Neuronal stem cell (in vitro differentiated cells): Measurements from ENCODE around the gene ATG2A.

Experiments
- DNase-seq: peaks from one replicate; pipeline ENCODE4 v3.0.0-alpha.2; 2013; ENCODE audit warnings: low spot score
- H2AFZ ChIP-seq: one replicate; pipeline ENCODE4 v1.6.1; 2013; ENCODE audit warnings: mild to moderate bottlenecking, low read length, inconsistent platforms
- H2AK5ac ChIP-seq: 2 replicates; pipeline ENCODE4 v1.6.1; 2013; ENCODE audit warnings: low read depth, mild to moderate bottlenecking, inconsistent platforms, low read length, moderate library complexity, mixed read lengths
- H2BK120ac ChIP-seq: 2 replicates; pipeline ENCODE4 v1.6.1; 2013; ENCODE audit warnings: low read depth, mild to moderate bottlenecking, inconsistent platforms, low read length, moderate library complexity, mixed read lengths
- H2BK12ac ChIP-seq: one replicate; pipeline ENCODE4 v1.6.1; 2013; ENCODE audit warnings: low read length, inconsistent platforms
- H2BK15ac ChIP-seq: 2 replicates; pipeline ENCODE4 v1.6.1; 2013; ENCODE audit warnings: mild to moderate bottlenecking, low read length, inconsistent platforms, mixed read lengths
- H2BK5ac ChIP-seq: one replicate; pipeline ENCODE4 v1.6.1; 2013; ENCODE audit warnings: inconsistent platforms, mild to moderate bottlenecking, low read length, moderate library complexity
- H3K14ac ChIP-seq: one replicate; pipeline ENCODE4 v1.6.1; 2013; ENCODE audit warnings: low read length, inconsistent platforms
- H3K18ac ChIP-seq: 2 replicates; pipeline ENCODE4 v1.6.1; 2013; ENCODE audit warnings: low read length, inconsistent platforms
- H3K23ac ChIP-seq: 2 replicates; pipeline ENCODE4 v1.6.1; 2013; ENCODE audit warnings: low read depth, mild to moderate bottlenecking, mixed read lengths, low read length, inconsistent platforms; ENCODE audit not compliant: poor library complexity
- H3K27ac ChIP-seq: replicated peaks from 3 replicates; pipeline ENCODE4 v1.5.1; 2013; ENCODE audit warnings: low read length, inconsistent platforms
- H3K27me3 ChIP-seq, 3 experiments: 2 replicates each; pipeline ENCODE4 v1.6.1; 2013; ENCODE audit warnings: low read length in 3 of 3, mild to moderate bottlenecking in 2 of 3, inconsistent platforms in 1 of 3, low read depth in 1 of 3, mixed read lengths in 1 of 3, moderate library complexity in 1 of 3; ENCODE audit not compliant: control insufficient read depth in 3 of 3, insufficient read depth in 3 of 3
- H3K36me3 ChIP-seq, 2 donors: replicated peaks in 1 of 2; 2 replicates each; pipeline ENCODE4 v1.6.1; 2013; ENCODE audit warnings: low read length in 2 of 2; ENCODE audit not compliant: control insufficient read depth in 2 of 2, insufficient read depth in 2 of 2
- H3K4ac ChIP-seq: 2 replicates; pipeline ENCODE4 v1.6.1; 2013; ENCODE audit warnings: inconsistent platforms, mild to moderate bottlenecking, low read length, moderate library complexity
- H3K4me1 ChIP-seq, 2 donors: 1 replicate in 1 of 2; 2 replicates in 1 of 2; pipeline ENCODE4 v1.6.1; 2013; ENCODE audit warnings: low read length in 2 of 2, low read depth in 1 of 2; ENCODE audit not compliant: control insufficient read depth in 2 of 2, insufficient read depth in 1 of 2
- H3K4me2 ChIP-seq: one replicate; pipeline ENCODE4 v1.6.1; 2013; ENCODE audit warnings: mild to moderate bottlenecking, low read length, inconsistent platforms; ENCODE audit not compliant: insufficient read depth, poor library complexity, severe bottlenecking
- H3K4me3 ChIP-seq, 2 donors: 2 replicates each; pipeline ENCODE4 v1.5.1; 2013; ENCODE audit warnings: low read length in 2 of 2, mild to moderate bottlenecking in 2 of 2, inconsistent platforms in 1 of 2, moderate library complexity in 1 of 2
- H3K79me1 ChIP-seq: one replicate; pipeline ENCODE4 v1.6.1; 2013; ENCODE audit warnings: low read depth, mild to moderate bottlenecking, inconsistent platforms, low read length, moderate library complexity
- H3K9ac ChIP-seq: one replicate; pipeline ENCODE4 v1.6.1; 2013; ENCODE audit warnings: mild to moderate bottlenecking, low read depth, low read length, inconsistent platforms; ENCODE audit not compliant: poor library complexity
- H3K9me3 ChIP-seq, 2 donors: replicated peaks in 1 of 2; 2 replicates each; pipeline versions ENCODE3 to v1.6.1; 2013; ENCODE audit warnings: low read length in 2 of 2, mild to moderate bottlenecking in 2 of 2, inconsistent platforms in 1 of 2, low read depth in 1 of 2, mixed read lengths in 1 of 2, moderate library complexity in 1 of 2; ENCODE audit not compliant: control insufficient read depth in 2 of 2, insufficient read depth in 1 of 2
- H4K8ac ChIP-seq: one replicate; pipeline ENCODE4 v1.6.1; 2013; ENCODE audit warnings: low read depth, mild to moderate bottlenecking, inconsistent platforms, low read length, moderate library complexity
- H4K91ac ChIP-seq: one replicate; pipeline ENCODE4 v1.6.1; 2013; ENCODE audit warnings: low read length, low read depth, mild to moderate bottlenecking, inconsistent platforms; ENCODE audit not compliant: poor library complexity
- WGBS, 2 donors: extraction: QIAGEN DNeasy Blood & Tissue Kit; methylation state at CpG; one replicate each; pipeline ENCODE4 v1.1.7; 2013; ENCODE audit warnings: missing lambda C conversion rate in 2 of 2, mixed read lengths in 1 of 2; ENCODE audit not compliant: insufficient read length in 2 of 2, insufficient replicate concordance in 1 of 2; ENCODE audit errors: extremely low coverage in 2 of 2; 5-methylcytosine and 5-hydroxymethylcytosine counted together

ATG2A gene

GRCh38 chr11:64954201-64954600, 37.2 kb upstream of the ATG2A start:
- no CpG with 5 or more reads among the region's 5 CpGs for WGBS, 2 donors
- no peak overlapping the region for H2BK12ac ChIP-seq
- H3K4ac ChIP-seq, result no peak overlapping the region
- H3K23ac ChIP-seq, result no peak overlapping the region
- no peak overlapping the region for H2BK15ac ChIP-seq
- H2AK5ac ChIP-seq, result no peak overlapping the region
- H3K4me2 ChIP-seq, result no peak overlapping the region
- no peak overlapping the region for H3K4me3 ChIP-seq
- H3K9ac ChIP-seq, result no peak overlapping the region
- no peaks in the 10 kb centered on the region for H3K4me1 ChIP-seq
- H3K36me3 ChIP-seq, result no peaks in the 10 kb centered on the region
- H4K8ac ChIP-seq, result no peak overlapping the region
- H3K27me3 ChIP-seq, result peaks cover 0 to 13% (median 0%) of the 10 kb centered on the region in 3 experiments
- no peak overlapping the region for H4K91ac ChIP-seq
- no peaks in the 10 kb centered on the region for H3K79me1 ChIP-seq
- no peak overlapping the region for H3K14ac ChIP-seq
- H2BK120ac ChIP-seq, result no peak overlapping the region
- no peak overlapping the region for H3K27ac ChIP-seq
- H2AFZ ChIP-seq, result no peak overlapping the region
- H3K18ac ChIP-seq, result no peak overlapping the region
- H3K9me3 ChIP-seq, result no peaks in the 10 kb centered on the region
- no peak overlapping the region for H2BK5ac ChIP-seq
- DNase-seq, result no peak

- Histone ChIP-seq H3K4me3 (no peak overlapping the region), H2AK5ac (no peak overlapping the region), H3K4ac (no peak overlapping the region), H3K18ac (no peak overlapping the region), H4K8ac (no peak overlapping the region), H2BK120ac (no peak overlapping the region), H2BK5ac (no peak overlapping the region), H3K36me3 (no peaks in the 10 kb centered on the region), H2AFZ (no peak overlapping the region), H3K4me1 (no peaks in the 10 kb centered on the region), H3K79me1 (no peaks in the 10 kb centered on the region), H3K9me3 (no peaks in the 10 kb centered on the region), H3K23ac (no peak overlapping the region), H3K9ac (no peak overlapping the region), H3K4me2 (no peak overlapping the region), H3K27ac (no peak overlapping the region), H2BK12ac (no peak overlapping the region), H2BK15ac (no peak overlapping the region), H3K14ac (no peak overlapping the region), H3K27me3 (peaks cover 0 to 20% (median 0%) of the 10 kb centered on the region in 3 experiments), H4K91ac (no peak overlapping the region)
- WGBS, 2 donors, result no CpG with 5 or more reads among the region's 4 CpGs
- DNase-seq, result no peak
Measured at GRCh38 chr11:64951529-64951928, 34.5 kb upstream of the ATG2A start.

GRCh38 chr11:64947208-64947814, 30.3 kb upstream of the ATG2A start:
- Histone ChIP-seq H3K36me3 (no peaks in the 10 kb centered on the region), H2BK5ac (no peak overlapping the region), H3K4me1 (no peaks in the 10 kb centered on the region), H3K9me3 (no peaks in the 10 kb centered on the region), H3K4ac (no peak overlapping the region), H4K91ac (no peak overlapping the region), H2AK5ac (no peak overlapping the region), H3K23ac (no peak overlapping the region), H2BK15ac (no peak overlapping the region), H2BK120ac (no peak overlapping the region), H2BK12ac (no peak overlapping the region), H3K4me3 (no peak overlapping the region), H3K27ac (no peak overlapping the region), H2AFZ (no peak overlapping the region), H3K27me3 (peaks cover 0 to 35% (median 0%) of the 10 kb centered on the region in 3 experiments), H3K18ac (no peak overlapping the region), H4K8ac (no peak overlapping the region), H3K9ac (no peak overlapping the region), H3K14ac (no peak overlapping the region), H3K4me2 (no peak overlapping the region), H3K79me1 (no peaks in the 10 kb centered on the region)
- no CpG with 5 or more reads among the region's 5 CpGs for WGBS, 2 donors
- no peak for DNase-seq

- Histone ChIP-seq H3K4me2 (no peak overlapping the region), H2BK15ac (no peak overlapping the region), H3K36me3 (no peaks in the 10 kb centered on the region), H3K18ac (no peak overlapping the region), H3K23ac (no peak overlapping the region), H3K9me3 (no peaks in the 10 kb centered on the region), H3K9ac (no peak overlapping the region), H3K14ac (no peak overlapping the region), H2AK5ac (no peak overlapping the region), H2BK12ac (no peak overlapping the region), H2BK120ac (no peak overlapping the region), H3K4me3 (no peak overlapping the region), H3K4me1 (peaks cover 8 to 13% of the 10 kb centered on the region in 2 donors), H3K4ac (no peak overlapping the region), H4K91ac (no peak overlapping the region), H4K8ac (no peak overlapping the region), H3K27ac (no peak overlapping the region), H3K27me3 (peaks cover 0 to 40% (median 0%) of the 10 kb centered on the region in 3 experiments), H3K79me1 (no peaks in the 10 kb centered on the region), H2AFZ (no peak overlapping the region), H2BK5ac (no peak overlapping the region)
- DNase-seq, result no peak
- no CpG with 5 or more reads among the region's 4 CpGs for WGBS, 2 donors
Measured at GRCh38 chr11:64936539-64936938, 19.5 kb upstream of the ATG2A start.
